ENCODE measurements around the gene FGB. TPM values are rescaled to one million over a fixed set of nuclear protein-coding genes. Genes with fewer than 3 reads are reported as not detected.

FGB gene
- total RNA-seq, 4 donors from 2014 or later, result 17.9 to 40.2 TPM; not detected in 2

DNA sequence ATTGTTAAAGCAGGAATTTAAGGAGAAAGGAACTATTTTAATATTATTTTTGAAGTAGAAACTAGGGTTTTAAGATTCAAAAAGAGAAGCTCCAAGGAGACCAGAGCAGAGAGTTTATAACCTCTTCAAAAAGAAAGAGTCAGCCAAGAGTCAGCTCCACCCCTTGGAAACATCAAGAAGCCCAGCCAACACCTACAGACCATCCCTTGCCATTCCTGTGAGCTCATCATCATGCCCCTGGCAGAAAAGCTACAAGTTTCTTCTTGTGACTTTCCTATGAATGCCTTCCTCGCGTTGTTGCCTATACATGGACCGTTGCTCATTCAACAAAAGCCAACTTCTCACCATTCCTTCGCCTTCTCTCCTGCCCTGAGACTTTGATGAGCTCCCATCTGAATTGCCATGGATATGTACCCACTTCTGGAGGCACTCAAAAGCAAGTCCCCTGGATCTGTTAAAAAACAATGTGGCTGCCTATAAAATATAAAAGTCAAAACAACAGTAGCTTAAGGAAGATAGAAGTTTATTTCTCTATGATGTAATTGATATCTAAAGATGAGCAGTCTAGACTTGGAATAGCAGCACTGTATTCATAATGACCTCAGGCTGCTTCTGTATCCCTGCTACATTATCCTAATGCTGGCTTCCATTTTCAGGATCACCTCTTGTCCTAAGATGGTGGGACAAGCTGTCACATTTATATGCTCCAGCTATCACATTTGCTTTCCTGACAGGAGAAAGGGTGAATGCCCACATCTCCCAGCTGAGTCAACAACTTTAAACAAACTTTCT, 32.9 kb upstream of the FGB start:
- intact Hi-C loops (cut with DNase I; ENCODE audit: low total_unique reads), result no loop called here
- no peak overlapping the region for H3K4me3 ChIP-seq
- no peak for ATAC-seq

GRCh38 chr4:154534296-154534695, 28.5 kb upstream of the FGB start:
- intact Hi-C loops (cut with DNase I; ENCODE audit: low total_unique reads) (no loop called here), in situ Hi-C loops (cut with MboI; ENCODE audit: low sequenced_read_pairs in 4 of 4) (no loop called here)
- H3K27ac ChIP-seq, result no peak overlapping the region
- no peak overlapping the region for H3K4me3 ChIP-seq
- no peaks in the 10 kb centered on the region for H3K4me1 ChIP-seq
- ATAC-seq (no peak), DNase-seq (no peak)
- H3K36me3 ChIP-seq, result peaks cover 8 to 37% of the 10 kb centered on the region in 2 donors
- no peaks in the 10 kb centered on the region for H3K27me3 ChIP-seq
- no peaks in the 10 kb centered on the region for H3K9me3 ChIP-seq
- TF ChIP-seq POLR2A (IDR thresholded peaks at IDR 0.05), result no peak
- TF ChIP-seq, protein P1, sequence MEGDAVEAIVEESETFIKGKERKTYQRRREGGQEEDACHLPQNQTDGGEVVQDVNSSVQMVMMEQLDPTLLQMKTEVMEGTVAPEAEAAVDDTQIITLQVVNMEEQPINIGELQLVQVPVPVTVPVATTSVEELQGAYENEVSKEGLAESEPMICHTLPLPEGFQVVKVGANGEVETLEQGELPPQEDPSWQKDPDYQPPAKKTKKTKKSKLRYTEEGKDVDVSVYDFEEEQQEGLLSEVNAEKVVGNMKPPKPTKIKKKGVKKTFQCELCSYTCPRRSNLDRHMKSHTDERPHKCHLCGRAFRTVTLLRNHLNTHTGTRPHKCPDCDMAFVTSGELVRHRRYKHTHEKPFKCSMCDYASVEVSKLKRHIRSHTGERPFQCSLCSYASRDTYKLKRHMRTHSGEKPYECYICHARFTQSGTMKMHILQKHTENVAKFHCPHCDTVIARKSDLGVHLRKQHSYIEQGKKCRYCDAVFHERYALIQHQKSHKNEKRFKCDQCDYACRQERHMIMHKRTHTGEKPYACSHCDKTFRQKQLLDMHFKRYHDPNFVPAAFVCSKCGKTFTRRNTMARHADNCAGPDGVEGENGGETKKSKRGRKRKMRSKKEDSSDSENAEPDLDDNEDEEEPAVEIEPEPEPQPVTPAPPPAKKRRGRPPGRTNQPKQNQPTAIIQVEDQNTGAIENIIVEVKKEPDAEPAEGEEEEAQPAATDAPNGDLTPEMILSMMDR (IDR thresholded peaks at IDR 0.05 in 4 of 5, conservative IDR thresholded peaks at IDR 0.05 in 1 of 5), result no peak

More for the DNA sequence above, 32.9 kb upstream of the FGB start:
- no peak for DNase-seq
- no peak for TF ChIP-seq POLR2A (IDR thresholded peaks at IDR 0.05)
- TF ChIP-seq, protein P1 (IDR thresholded peaks at IDR 0.05 in 4 of 5, conservative IDR thresholded peaks at IDR 0.05 in 1 of 5), result no peak
- H3K27ac ChIP-seq, result no peak overlapping the region
- H3K36me3 ChIP-seq, result no peaks in the 10 kb centered on the region
- H3K4me1 ChIP-seq, result no peaks in the 10 kb centered on the region
- no peaks in the 10 kb centered on the region for H3K9me3 ChIP-seq
- H3K27me3 ChIP-seq, result no peaks in the 10 kb centered on the region
- in situ Hi-C loops (cut with MboI; ENCODE audit: low sequenced_read_pairs in 4 of 4), result no loop called here

DNA sequence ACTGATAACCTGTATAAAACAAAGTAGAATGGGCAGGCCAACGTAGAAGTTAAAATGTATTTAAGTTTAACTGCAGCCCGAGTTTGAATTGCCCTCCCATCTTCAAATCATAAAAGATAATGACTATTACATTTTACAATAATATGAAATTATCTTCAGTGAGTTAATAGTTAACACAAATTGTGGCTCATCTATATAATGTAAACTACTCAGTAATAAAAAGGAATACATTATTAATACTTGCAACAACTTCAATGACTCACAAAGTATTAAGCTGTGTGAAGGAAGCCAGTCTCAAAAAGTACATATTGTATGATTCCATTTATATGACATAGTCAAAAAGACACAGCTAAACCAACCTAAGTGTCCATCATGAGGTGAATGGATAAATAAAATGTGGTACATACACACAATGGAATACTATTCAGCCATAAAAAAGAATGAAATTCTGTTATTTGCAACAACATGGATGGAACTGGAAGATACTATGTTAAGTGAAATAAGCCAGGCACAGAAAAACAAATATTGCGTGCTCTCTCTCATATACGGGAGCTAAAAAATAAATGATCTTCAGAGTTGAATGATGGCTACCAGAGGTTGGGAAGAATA, 20.4 kb upstream of the FGB start:
- H3K4me3 ChIP-seq, result no peak overlapping the region
- no peaks in the 10 kb centered on the region for H3K27me3 ChIP-seq
- H3K27ac ChIP-seq, result no peak overlapping the region
- H3K36me3 ChIP-seq, result peaks cover 19 to 100% of the 10 kb centered on the region in 2 donors
- no peaks in the 10 kb centered on the region for H3K4me1 ChIP-seq
- in situ Hi-C loops (cut with MboI; ENCODE audit: low sequenced_read_pairs in 4 of 4) (no loop called here), intact Hi-C loops (cut with DNase I; ENCODE audit: low total_unique reads) (no loop called here)
- H3K9me3 ChIP-seq, result no peaks in the 10 kb centered on the region
- ATAC-seq (no peak), DNase-seq (no peak)
- TF ChIP-seq, protein P1 (IDR thresholded peaks at IDR 0.05 in 4 of 5, conservative IDR thresholded peaks at IDR 0.05 in 1 of 5), result no peak
- TF ChIP-seq POLR2A (IDR thresholded peaks at IDR 0.05), result no peak

GRCh38 chr4:154545689-154546088, 17.1 kb upstream of the FGB start:
- DNase-seq, result no peak
- H3K9me3 ChIP-seq, result no peaks in the 10 kb centered on the region
- no peak overlapping the region for H3K27ac ChIP-seq
- H3K4me1 ChIP-seq, result peaks cover 13 to 15% of the 10 kb centered on the region in 2 donors
- H3K4me3 ChIP-seq, result no peak overlapping the region
- no peak for ATAC-seq
- in situ Hi-C loops (cut with MboI; ENCODE audit: low sequenced_read_pairs in 4 of 4) (no loop called here), intact Hi-C loops (cut with DNase I; ENCODE audit: low total_unique reads) (no loop called here)
- H3K36me3 ChIP-seq, result peaks cover 12 to 68% of the 10 kb centered on the region in 2 donors
- TF ChIP-seq POLR2A (IDR thresholded peaks at IDR 0.05), result no peak
- TF ChIP-seq, protein P1 (IDR thresholded peaks at IDR 0.05 in 4 of 5, conservative IDR thresholded peaks at IDR 0.05 in 1 of 5), result no peak
- no peaks in the 10 kb centered on the region for H3K27me3 ChIP-seq

Data from gastrocnemius medialis (tissue), 4 donors.